Fibroblast of lung (primary cell): ENCODE measurements around the gene RGL2. TPM values are rescaled to one million over a fixed set of nuclear protein-coding genes. Genes with fewer than 3 reads are reported as not detected.
"Not testable (repeated sequence)": the region's sequence is repeated elsewhere in the genome, so short reads cannot be mapped to it uniquely, and the experiment has no call there.

Source experiments
- DNase-seq, 2 donors: peaks; one replicate each; pipeline versions ENCODE4 v3.0.0 to v3.0.0-alpha.2; 2010; ENCODE audit warnings: low read depth in 2 of 2
- H2AFZ ChIP-seq: 2 replicates; pipeline ENCODE4 v1.5.1; 2012; ENCODE audit warnings: low read length, control low read depth, inconsistent platforms
- H3K27ac ChIP-seq: 2 replicates; pipeline ENCODE4 v1.5.1; 2011; ENCODE audit warnings: low read length, control low read depth; ENCODE audit not compliant: insufficient read depth
- H3K27me3 ChIP-seq: 2 replicates; pipeline ENCODE4 v1.5.1; 2011; ENCODE audit warnings: mild to moderate bottlenecking, low read length; ENCODE audit not compliant: control insufficient read depth, insufficient read depth
- H3K36me3 ChIP-seq: 2 replicates; pipeline ENCODE4 v1.5.1; 2011; ENCODE audit warnings: low read length; ENCODE audit not compliant: control insufficient read depth, insufficient read depth
- H3K4me1 ChIP-seq: 2 replicates; pipeline ENCODE4 v1.5.1; 2011; ENCODE audit warnings: low read length; ENCODE audit not compliant: control insufficient read depth, insufficient read depth; ENCODE audit errors: extremely low read depth
- H3K4me2 ChIP-seq: 2 replicates; pipeline ENCODE4 v1.5.1; 2011; ENCODE audit warnings: low read length, control low read depth; ENCODE audit not compliant: insufficient read depth; ENCODE audit errors: extremely low read depth
- H3K4me3 ChIP-seq, 4 experiments: fragments of 200-600 bp in 1 of 4; sonication (generic) in 1 of 4; replicated peaks in 1 of 4; 2 replicates each; pipeline ENCODE4 v1.5.1; 2011 to 2016; ENCODE audit warnings: low read length in 4 of 4, low read depth in 3 of 4, mild to moderate bottlenecking in 3 of 4, control low read depth in 2 of 4, inconsistent platforms in 1 of 4, mixed read lengths in 1 of 4; ENCODE audit not compliant: insufficient read depth in 1 of 4; ENCODE audit errors: control extremely low read depth in 1 of 4
- H3K79me2 ChIP-seq: 2 replicates; pipeline ENCODE4 v1.5.1; 2012; ENCODE audit warnings: mild to moderate bottlenecking, low read length, inconsistent platforms; ENCODE audit not compliant: control insufficient read depth, insufficient read depth
- H3K9ac ChIP-seq: 2 replicates; pipeline ENCODE4 v1.5.1; 2011; ENCODE audit warnings: mild to moderate bottlenecking, low read length, control low read depth; ENCODE audit not compliant: insufficient read depth
- H3K9me3 ChIP-seq: 2 replicates; pipeline ENCODE4 v1.5.1; 2012; ENCODE audit warnings: low read depth, low read length; ENCODE audit not compliant: control insufficient read depth, insufficient read depth
- H4K20me1 ChIP-seq: 2 replicates; pipeline ENCODE4 v1.5.1; 2011; ENCODE audit warnings: low read length; ENCODE audit not compliant: control insufficient read depth, insufficient read depth; ENCODE audit errors: extremely low read depth
- CTCF ChIP-seq, 2 donors: IDR thresholded peaks in 1 of 2; conservative IDR thresholded peaks in 1 of 2; 1 replicate in 1 of 2; 2 replicates in 1 of 2; pipeline ENCODE4 v1.5.1; 2011 to 2012; ENCODE audit warnings: low read length in 2 of 2, control low read depth in 1 of 2, inconsistent platforms in 1 of 2, low read depth in 1 of 2, mild to moderate bottlenecking in 1 of 2
- EZH2 ChIP-seq: IDR thresholded peaks from 2 replicates; pipeline ENCODE4 v1.5.1; 2012; ENCODE audit warnings: low read length, control low read depth, mild to moderate bottlenecking; ENCODE audit errors: missing control alignments
- polyA plus RNA-seq, 2 donors: library from polyadenylated mRNA; depleted of rRNA in 1 of 2; stranded (reverse) in 1 of 2; unstranded in 1 of 2; fragments of >200 nt; gene quantifications; 2 replicates each; pipeline ENCODE4 v1.2.1, GENCODE V29; 2011 to 2012; ENCODE audit warnings: missing spikeins in 1 of 2
- total RNA-seq: library from RNA; depleted of rRNA; stranded (reverse); fragments of >200 nt; gene quantifications from 2 replicates; pipeline ENCODE4 v1.2.1, GENCODE V29; 2014

The RGL2 gene
- total and polyA plus RNA-seq, 2 donors (not counting 1 experiment from before 2014, with no cell fraction given) = 17.4 to 22.8 TPM

- Histone ChIP-seq H3K9me3 (no peaks in the 10 kb centered on the region), H3K27ac (peak within 1 kb of the TSS; percentile 67), H3K79me2 (peaks cover 39% of the 10 kb centered on the region), H4K20me1 (no peaks in the 10 kb centered on the region), H3K4me1 (peaks cover 19% of the 10 kb centered on the region), H3K27me3 (no peaks in the 10 kb centered on the region), H2AFZ (no peak within 1 kb of the TSS), H3K9ac (peak within 1 kb of the TSS; percentile 52), H3K4me3 (peak within 1 kb of the TSS; percentile 18 to 59 (median 46)), H3K4me2 (peak within 1 kb of the TSS; percentile 70), H3K36me3 (peaks cover 35% of the 10 kb centered on the region)
- DNase-seq = peak; percentile 69 to 75
- no peak for TF ChIP-seq EZH2
- TF ChIP-seq CTCF (conservative IDR thresholded peaks at IDR 0.05 in 1 of 2, IDR thresholded peaks at IDR 0.05 in 1 of 2; ENCODE audit: low read depth in 1 of 2, low read length in 2 of 2) = peak; percentile 33 to 37
Observed at GRCh38 chr6:33276864-33277662, 21.7 kb downstream of the RGL2 start, which contains the start of gene B3GALT4. Gene B3GALT4 (plus strand): TSS chr6:33277123. CDS start chr6:33277420, 297 bp downstream.

- DNase-seq = peak in 1 of 2 donors; percentile 4
- peak overlapping the region; percentile 52 for H3K9ac ChIP-seq
- H3K4me1 ChIP-seq = peaks cover 19% of the 10 kb centered on the region
- peaks cover 41% of the 10 kb centered on the region for H3K79me2 ChIP-seq
- no peaks in the 10 kb centered on the region for H3K9me3 ChIP-seq
- peak overlapping the region; percentile 67 for H3K27ac ChIP-seq
- no peak for TF ChIP-seq EZH2
- TF ChIP-seq CTCF (conservative IDR thresholded peaks at IDR 0.05 in 1 of 2, IDR thresholded peaks at IDR 0.05 in 1 of 2; ENCODE audit: low read depth in 1 of 2, low read length in 2 of 2) = no peak
- H3K4me2 ChIP-seq = peak overlapping the region; percentile 55
- no peaks in the 10 kb centered on the region for H4K20me1 ChIP-seq
- H3K36me3 ChIP-seq = peaks cover 34% of the 10 kb centered on the region
- no peaks in the 10 kb centered on the region for H3K27me3 ChIP-seq
- peak overlapping the region; percentile 18 to 59 (median 46) for H3K4me3 ChIP-seq
- H2AFZ ChIP-seq = no peak overlapping the region
Observed at GRCh38 chr6:33276581-33276863, 22.2 kb downstream of the RGL2 start.

GRCh38 chr6:33275795-33276580 is 22.8 kb downstream of the RGL2 start:
- Histone ChIP-seq H3K36me3 (peaks cover 34% of the 10 kb centered on the region), H3K4me1 (peaks cover 19% of the 10 kb centered on the region), H3K79me2 (peaks cover 45% of the 10 kb centered on the region), H3K4me3 (peak overlapping the region in 3 of 4 experiments; percentile 37 to 59 (median 54)), H3K27ac (peak overlapping the region; percentile 67), H3K4me2 (peak overlapping the region; percentile 70)
- H3K9ac ChIP-seq, DNase-seq, H2AFZ ChIP-seq, H4K20me1 ChIP-seq, H3K27me3 ChIP-seq, H3K9me3 ChIP-seq: not testable (repeated sequence)
